Colonic mucosa (tissue), 4 donors: ENCODE measurements around the gene NUMBL. TPM values are rescaled to one million over a fixed set of nuclear protein-coding genes. Genes with fewer than 3 reads are reported as not detected.

ENCODE experiments used
- DNase-seq: peaks from one replicate; pipeline ENCODE4 v3.0.0-alpha.2; 2020
- H3K27ac ChIP-seq: fragments of 200-600 bp; one replicate; pipeline ENCODE4 v1.8.0; 2021
- H3K27me3 ChIP-seq: fragments of 200-600 bp; one replicate; pipeline ENCODE4 v1.8.0; 2021
- H3K36me3 ChIP-seq: fragments of 200-600 bp; one replicate; pipeline ENCODE4 v1.8.0; 2021
- H3K4me1 ChIP-seq: fragments of 200-600 bp; one replicate; pipeline ENCODE4 v1.8.0; 2021; ENCODE audit warnings: mild to moderate bottlenecking
- H3K4me3 ChIP-seq: fragments of 200-600 bp; one replicate; pipeline ENCODE4 v1.8.0; 2021
- H3K9ac ChIP-seq, 2 donors: one replicate each; pipeline ENCODE4 v1.7.0; 2013; ENCODE audit warnings: control low read depth in 2 of 2, low read depth in 2 of 2, low read length in 2 of 2
- H3K9me3 ChIP-seq: fragments of 200-600 bp; one replicate; pipeline ENCODE4 v1.8.0; 2021
- intact Hi-C: fragments of 100-400 bp; cut with DNase I; formaldehyde crosslinking; loops from one replicate; pipeline ENCODE4 v1.14.1; 2022
- total RNA-seq, 2 donors: library from RNA; stranded (reverse); fragmentation: NEBNext Ultra II Directional in 1 of 2; extraction: Animal tissue kit (Norgen Biotek cat#: 25700) in 1 of 2; gene quantifications; one replicate each; pipeline ENCODE4 v1.2.1, GENCODE V29; 2021
- TF ChIP-seq, protein P1 (sequence below): fragments of 200-600 bp; IDR thresholded peaks from one replicate; pipeline ENCODE4 v1.8.0; 2022; ENCODE audit warnings: antibody characterized with exemption, mild to moderate bottlenecking
- donor health status: healthy.
- donor health status: DM: no; HTN: no; CAD: no.
- donor health status: DM: no; HTN: no; CAD: no.

NUMBL gene
- total RNA-seq, 2 donors from 2014 or later: 12.8 to 22.0 TPM

GRCh38 chr19:40674291-40674690 is 16.2 kb downstream of the NUMBL start:
- intact Hi-C loops: no loop called here
- Histone ChIP-seq H3K4me1 (no peaks in the 10 kb centered on the region), H3K27me3 (no peaks in the 10 kb centered on the region), H3K9ac (no peak overlapping the region), H3K27ac (no peak overlapping the region), H3K9me3 (no peaks in the 10 kb centered on the region), H3K4me3 (no peak overlapping the region), H3K36me3 (no peaks in the 10 kb centered on the region)
- TF ChIP-seq, protein P1, sequence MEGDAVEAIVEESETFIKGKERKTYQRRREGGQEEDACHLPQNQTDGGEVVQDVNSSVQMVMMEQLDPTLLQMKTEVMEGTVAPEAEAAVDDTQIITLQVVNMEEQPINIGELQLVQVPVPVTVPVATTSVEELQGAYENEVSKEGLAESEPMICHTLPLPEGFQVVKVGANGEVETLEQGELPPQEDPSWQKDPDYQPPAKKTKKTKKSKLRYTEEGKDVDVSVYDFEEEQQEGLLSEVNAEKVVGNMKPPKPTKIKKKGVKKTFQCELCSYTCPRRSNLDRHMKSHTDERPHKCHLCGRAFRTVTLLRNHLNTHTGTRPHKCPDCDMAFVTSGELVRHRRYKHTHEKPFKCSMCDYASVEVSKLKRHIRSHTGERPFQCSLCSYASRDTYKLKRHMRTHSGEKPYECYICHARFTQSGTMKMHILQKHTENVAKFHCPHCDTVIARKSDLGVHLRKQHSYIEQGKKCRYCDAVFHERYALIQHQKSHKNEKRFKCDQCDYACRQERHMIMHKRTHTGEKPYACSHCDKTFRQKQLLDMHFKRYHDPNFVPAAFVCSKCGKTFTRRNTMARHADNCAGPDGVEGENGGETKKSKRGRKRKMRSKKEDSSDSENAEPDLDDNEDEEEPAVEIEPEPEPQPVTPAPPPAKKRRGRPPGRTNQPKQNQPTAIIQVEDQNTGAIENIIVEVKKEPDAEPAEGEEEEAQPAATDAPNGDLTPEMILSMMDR: no peak
- DNase-seq: no peak

- no peaks in the 10 kb centered on the region for H3K36me3 ChIP-seq
- no peak for DNase-seq
Observed at GRCh38 chr19:40673397-40673796, 17.1 kb downstream of the NUMBL start.

DNA sequence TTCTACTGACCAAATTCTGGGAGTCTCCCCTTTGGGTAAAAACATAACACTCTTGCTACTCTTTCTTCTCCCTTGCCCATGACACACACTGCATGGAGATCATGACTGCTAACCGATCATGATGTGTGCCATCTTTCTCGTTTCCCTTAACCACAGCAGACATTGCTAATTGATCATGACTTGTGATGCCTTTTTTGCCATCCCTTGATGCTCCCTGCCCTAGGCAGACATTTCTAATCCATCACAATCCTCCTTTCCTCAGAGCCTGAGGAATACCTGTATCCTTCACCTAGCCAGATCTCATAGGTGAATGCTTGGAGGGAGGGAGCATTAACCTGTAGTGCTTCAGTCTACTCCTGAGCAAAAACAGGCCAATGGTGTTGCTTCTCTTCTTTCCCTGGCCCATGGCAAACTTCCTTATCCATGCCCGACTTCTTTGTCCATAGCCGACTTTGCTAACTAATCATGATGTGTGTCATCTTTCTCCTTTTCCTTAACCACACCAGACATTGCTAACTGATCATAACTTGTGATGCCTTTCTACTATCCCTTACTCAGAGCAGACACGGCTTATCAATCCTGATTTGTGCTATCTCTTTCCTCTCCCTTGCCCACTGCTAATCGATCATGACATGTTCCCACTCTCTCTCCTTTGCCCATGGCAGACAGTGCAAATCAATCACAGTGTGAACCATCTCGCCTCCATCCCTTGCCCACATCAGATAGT is 17.7 kb downstream of the NUMBL start:
- no peak for DNase-seq
- TF ChIP-seq, protein P1: no peak
- no peaks in the 10 kb centered on the region for H3K4me1 ChIP-seq
- H3K27me3 ChIP-seq: no peaks in the 10 kb centered on the region
- H3K9ac ChIP-seq: no peak overlapping the region
- H3K4me3 ChIP-seq: no peak overlapping the region
- intact Hi-C loops: no loop called here
- no peaks in the 10 kb centered on the region for H3K36me3 ChIP-seq
- H3K9me3 ChIP-seq: no peaks in the 10 kb centered on the region
- no peak overlapping the region for H3K27ac ChIP-seq

More at GRCh38 chr19:40673397-40673796, 17.1 kb downstream of the NUMBL start:
- Histone ChIP-seq H3K4me3 (no peak overlapping the region), H3K27ac (no peak overlapping the region), H3K4me1 (no peaks in the 10 kb centered on the region), H3K9ac (no peak overlapping the region), H3K9me3 (no peaks in the 10 kb centered on the region), H3K27me3 (no peaks in the 10 kb centered on the region)
- TF ChIP-seq, protein P1: no peak
- intact Hi-C loops: no loop called here

DNA sequence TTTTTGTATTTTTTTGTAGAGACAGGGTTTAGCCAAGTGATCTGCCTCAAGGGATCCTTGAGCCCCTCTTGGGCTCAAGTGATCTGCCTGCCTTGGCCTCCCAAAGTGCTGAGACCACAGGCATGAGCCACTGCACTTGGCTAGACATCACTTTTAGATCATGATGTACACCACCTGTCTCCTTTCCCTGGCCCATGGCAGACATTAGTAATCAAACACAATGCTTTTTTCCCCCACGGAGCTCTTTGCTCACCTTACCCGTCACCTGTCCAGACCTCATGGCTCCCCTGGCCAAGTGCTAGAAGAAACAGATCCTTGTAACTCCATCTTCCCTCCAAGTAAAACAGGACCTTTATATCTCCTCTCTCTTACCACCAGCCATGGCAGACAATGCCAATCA is 18.4 kb downstream of the NUMBL start:
- H3K9ac ChIP-seq: no peak overlapping the region
- no peak overlapping the region for H3K4me3 ChIP-seq
- intact Hi-C loops: no loop called here
- H3K36me3 ChIP-seq: no peaks in the 10 kb centered on the region
- no peaks in the 10 kb centered on the region for H3K4me1 ChIP-seq
- TF ChIP-seq, protein P1: no peak
- H3K27me3 ChIP-seq: no peaks in the 10 kb centered on the region
- no peaks in the 10 kb centered on the region for H3K9me3 ChIP-seq
- no peak for DNase-seq
- no peak overlapping the region for H3K27ac ChIP-seq

DNA sequence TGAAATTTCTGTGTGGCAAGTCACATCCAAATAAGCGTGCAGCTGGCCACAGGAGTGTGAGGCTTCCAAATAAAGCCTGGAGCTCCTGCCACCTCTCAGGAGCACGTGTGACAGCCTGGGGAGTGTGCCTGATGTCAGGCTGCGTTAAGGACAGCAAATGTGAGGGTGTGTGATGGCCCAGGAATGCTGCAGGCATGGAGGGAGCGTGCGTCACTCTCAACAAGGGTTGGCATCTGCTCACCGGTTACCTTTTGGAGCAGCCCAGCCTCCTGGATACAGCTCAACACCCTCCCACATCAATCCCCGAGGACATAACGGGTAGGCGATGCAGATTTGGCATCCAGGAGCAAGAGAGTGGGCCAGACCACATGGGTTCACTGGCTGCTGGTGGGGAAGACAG is 19.0 kb downstream of the NUMBL start:
- DNase-seq: no peak
- TF ChIP-seq, protein P1: no peak
- H3K9me3 ChIP-seq: no peaks in the 10 kb centered on the region
- intact Hi-C loops: no loop called here
- no peak overlapping the region for H3K9ac ChIP-seq
- H3K27me3 ChIP-seq: no peaks in the 10 kb centered on the region
- H3K36me3 ChIP-seq: no peaks in the 10 kb centered on the region
- no peaks in the 10 kb centered on the region for H3K4me1 ChIP-seq
- H3K27ac ChIP-seq: no peak overlapping the region
- H3K4me3 ChIP-seq: no peak overlapping the region
